Duodenal mucosa (tissue), 2 donors: Measurements from ENCODE around the gene PTPRN2.
A peak's percentile ranks its signal among the peaks of the same experiment; 100 is the strongest.
"Not testable (repeated sequence)": the region's sequence is repeated elsewhere in the genome, so short reads cannot be mapped to it uniquely, and the experiment has no call there.

Source experiments
- H3K27ac ChIP-seq: one replicate; pipeline ENCODE4 v1.7.0; 2013; ENCODE audit warnings: low read depth, low read length
- H3K27me3 ChIP-seq, 2 donors: one replicate each; pipeline ENCODE4 v1.7.0; 2013; ENCODE audit warnings: low read length in 2 of 2, control low read depth in 1 of 2; ENCODE audit not compliant: insufficient read depth in 2 of 2, control insufficient read depth in 1 of 2
- H3K36me3 ChIP-seq, 2 donors: one replicate each; pipeline ENCODE4 v1.7.0; 2013; ENCODE audit warnings: low read length in 2 of 2, control low read depth in 1 of 2; ENCODE audit not compliant: insufficient read depth in 2 of 2, control insufficient read depth in 1 of 2
- H3K4me1 ChIP-seq, 2 donors: one replicate each; pipeline ENCODE4 v1.7.0; 2013; ENCODE audit warnings: low read length in 2 of 2, control low read depth in 1 of 2; ENCODE audit not compliant: insufficient read depth in 2 of 2, control insufficient read depth in 1 of 2
- H3K4me3 ChIP-seq, 2 donors: one replicate each; pipeline ENCODE4 v1.7.0; 2013; ENCODE audit warnings: low read length in 2 of 2, low read depth in 1 of 2
- H3K9ac ChIP-seq, 2 donors: one replicate each; pipeline ENCODE4 v1.7.0; 2013; ENCODE audit warnings: low read length in 2 of 2, low read depth in 1 of 2
- H3K9me3 ChIP-seq, 2 donors: one replicate each; pipeline ENCODE4 v1.7.0; 2013; ENCODE audit warnings: low read length in 2 of 2, control low read depth in 1 of 2; ENCODE audit not compliant: control insufficient read depth in 1 of 2

Gene PTPRN2

DNA sequence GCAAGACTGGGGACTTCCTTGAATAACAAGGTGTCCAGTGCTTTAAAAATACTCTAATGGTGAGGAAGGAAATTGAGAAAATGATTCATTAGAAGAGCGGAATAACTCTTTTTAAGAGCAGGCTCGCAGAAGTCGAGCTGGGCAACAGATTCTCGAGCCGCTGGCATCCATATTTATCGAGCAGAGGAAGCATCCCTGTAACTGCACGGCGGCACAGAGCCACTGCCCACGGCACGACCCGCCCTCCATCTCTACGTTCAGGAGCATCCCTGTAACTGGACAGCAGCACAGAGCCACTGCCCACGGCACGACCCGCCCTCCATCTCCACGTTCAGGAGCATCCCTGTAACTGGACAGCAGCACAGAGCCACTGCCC lies 334.0 kb downstream of the PTPRN2 start:
- H3K36me3 ChIP-seq, H3K9me3 ChIP-seq, H3K4me1 ChIP-seq, H3K4me3 ChIP-seq, H3K27me3 ChIP-seq, H3K9ac ChIP-seq, H3K27ac ChIP-seq: not testable (repeated sequence)

DNA sequence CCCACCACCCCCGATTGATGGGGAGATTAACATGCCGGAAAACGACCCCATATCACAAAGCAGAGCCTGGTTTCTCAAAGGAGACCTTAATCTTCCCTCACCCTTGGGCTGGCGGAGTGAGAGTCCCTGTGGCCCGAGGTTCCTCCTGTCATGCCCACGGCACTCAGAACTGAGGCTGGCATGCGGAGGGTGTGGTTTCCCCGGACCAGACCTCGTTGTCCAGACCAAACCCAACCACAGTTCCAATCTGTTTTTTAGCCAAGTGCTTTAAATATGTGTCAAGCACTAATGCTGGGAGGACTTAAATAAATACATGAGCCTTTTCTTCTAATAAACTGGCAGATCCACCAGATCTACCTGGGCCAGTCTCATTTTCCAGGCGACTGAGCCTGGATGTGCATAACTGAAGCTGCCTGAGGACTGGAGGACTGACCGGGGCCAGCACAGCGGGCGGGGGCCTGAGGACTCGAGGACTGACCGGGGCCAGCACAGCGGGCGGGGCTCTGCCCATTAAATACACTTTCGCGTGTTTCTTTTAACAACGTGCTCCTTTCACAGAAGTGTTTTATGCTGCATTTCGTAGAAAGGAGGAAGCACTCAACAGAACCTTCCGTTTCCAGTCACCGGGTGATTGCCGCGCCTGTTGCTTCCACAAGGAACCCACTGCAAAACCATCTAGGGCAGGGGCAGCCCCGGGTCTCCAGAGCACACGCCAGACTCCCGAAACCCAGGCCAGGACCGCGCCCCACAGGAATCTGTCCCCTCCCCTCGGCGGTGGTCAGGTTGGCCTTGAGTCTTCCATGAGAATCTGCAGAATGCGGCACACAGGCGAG lies 334.6 kb downstream of the PTPRN2 start:
- Histone ChIP-seq H3K4me3 (no peak overlapping the region), H3K36me3 (no peaks in the 10 kb centered on the region), H3K27ac (no peak overlapping the region)

DNA sequence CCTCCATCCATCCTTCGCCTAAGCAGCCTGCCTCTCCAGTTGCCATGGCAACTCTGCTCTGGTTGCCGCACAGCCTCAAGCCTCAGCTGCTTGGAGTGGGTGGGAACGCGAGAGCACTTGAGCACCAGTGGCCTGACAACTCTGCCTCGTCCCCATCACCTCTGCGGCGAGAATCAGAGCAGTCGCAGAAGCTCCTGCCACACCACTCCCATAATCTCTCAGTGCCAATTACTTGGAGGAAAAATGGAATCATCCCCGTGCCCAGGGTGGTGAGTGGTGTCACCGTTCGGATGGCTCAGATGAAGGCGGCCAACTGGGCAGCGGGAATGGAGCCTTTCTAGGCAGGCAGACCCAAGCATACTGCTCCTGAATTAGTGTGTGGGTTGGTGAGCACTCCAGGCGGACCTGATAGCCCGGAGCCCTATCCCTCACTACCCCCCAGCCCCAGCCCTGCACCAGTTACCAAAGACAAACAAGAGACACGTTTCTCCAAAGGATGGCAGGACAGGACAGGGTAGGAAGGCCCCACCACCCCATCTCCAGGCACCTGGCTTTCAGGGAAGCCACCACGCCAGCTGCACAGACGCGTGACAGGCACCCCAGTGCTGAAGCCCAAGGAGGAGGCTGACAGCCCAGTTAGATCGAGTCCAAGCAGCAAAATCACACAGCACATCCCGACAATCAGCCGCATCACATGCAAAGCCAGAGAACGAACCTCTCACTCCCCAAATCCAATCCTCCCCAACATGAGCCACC lies 335.4 kb downstream of the PTPRN2 start:
- Histone ChIP-seq H3K27me3 (no peaks in the 10 kb centered on the region), H3K4me3 (no peak overlapping the region), H3K36me3 (no peaks in the 10 kb centered on the region), H3K27ac (no peak overlapping the region), H3K9ac (no peak overlapping the region), H3K9me3 (peaks cover 0 to 5% of the 10 kb centered on the region in 2 donors), H3K4me1 (no peaks in the 10 kb centered on the region)

More for the DNA sequence above, 334.6 kb downstream of the PTPRN2 start:
- Histone ChIP-seq H3K27me3 (no peaks in the 10 kb centered on the region), H3K9me3 (peaks cover 0 to 5% of the 10 kb centered on the region in 2 donors), H3K4me1 (no peaks in the 10 kb centered on the region), H3K9ac (no peak overlapping the region)

DNA sequence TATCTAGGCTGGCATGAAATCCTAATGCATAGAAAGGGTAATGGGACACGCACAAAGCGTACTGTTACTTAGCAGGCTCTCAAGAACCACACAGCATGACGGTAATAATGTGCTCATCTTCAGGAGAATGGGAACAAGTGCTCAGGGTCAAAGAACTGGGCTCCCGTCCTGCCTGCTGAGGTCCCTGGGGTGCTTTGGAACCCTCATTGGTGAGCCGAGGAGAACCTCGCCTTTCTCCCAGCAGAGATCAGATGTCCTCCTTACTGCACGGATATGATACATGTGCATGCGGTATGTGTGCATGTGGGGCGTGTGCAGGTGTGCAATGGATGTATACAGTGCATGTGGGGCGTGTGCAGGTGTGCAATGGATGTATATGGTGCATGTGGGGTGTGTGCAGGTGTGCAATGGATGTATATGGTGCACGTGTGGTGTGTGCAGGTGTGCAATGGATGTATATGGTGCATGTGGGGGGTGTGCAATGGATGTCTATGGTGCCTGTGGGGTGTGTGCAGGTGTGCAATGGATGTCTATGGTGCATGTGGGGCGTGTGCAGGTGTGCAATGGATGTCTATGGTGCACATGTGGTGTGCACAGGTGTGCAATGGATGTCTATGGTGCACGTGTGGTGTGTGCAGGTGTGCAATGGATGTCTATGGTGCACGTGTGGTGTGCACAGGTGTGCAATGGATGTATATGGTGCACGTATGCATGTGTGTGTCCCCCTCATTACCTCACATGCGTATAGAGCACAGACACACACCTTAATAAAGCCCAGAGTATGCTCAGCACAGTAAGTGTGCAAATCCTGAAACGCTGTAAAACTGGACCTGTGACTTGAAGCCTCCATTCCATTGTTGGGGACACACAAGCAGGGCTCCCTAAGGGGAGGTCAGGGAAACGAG lies 336.3 kb downstream of the PTPRN2 start:
- Histone ChIP-seq H3K27me3 (no peaks in the 10 kb centered on the region), H3K4me1 (no peaks in the 10 kb centered on the region), H3K4me3 (no peak overlapping the region), H3K9me3 (peaks cover 0 to 5% of the 10 kb centered on the region in 2 donors), H3K36me3 (no peaks in the 10 kb centered on the region), H3K27ac (no peak overlapping the region), H3K9ac (no peak overlapping the region)

GRCh38 chr7:158249692-158250091 lies 337.9 kb downstream of the PTPRN2 start:
- Histone ChIP-seq H3K36me3 (no peaks in the 10 kb centered on the region), H3K9me3 (peaks cover 0 to 5% of the 10 kb centered on the region in 2 donors), H3K9ac (no peak overlapping the region), H3K4me3 (no peak overlapping the region), H3K27me3 (no peaks in the 10 kb centered on the region), H3K27ac (no peak overlapping the region), H3K4me1 (no peaks in the 10 kb centered on the region)

DNA sequence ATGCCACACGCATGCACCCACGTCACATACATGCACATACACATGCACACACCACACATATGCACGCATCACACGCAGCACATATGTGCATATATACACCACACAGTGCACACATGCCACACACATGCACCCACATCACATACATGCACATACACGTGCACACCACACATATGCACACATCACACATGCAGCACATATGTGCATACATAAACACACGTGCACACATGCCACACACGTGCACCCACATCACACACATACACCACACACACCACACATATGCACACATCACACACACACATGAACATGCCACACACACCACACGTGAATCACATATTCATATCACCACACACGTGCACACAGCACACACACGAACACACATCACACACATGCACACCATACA lies 338.8 kb downstream of the PTPRN2 start:
- peak overlapping the region in 1 of 2 donors; percentile 11 for H3K4me3 ChIP-seq
- no peaks in the 10 kb centered on the region for H3K36me3 ChIP-seq
- H3K27me3 ChIP-seq = no peaks in the 10 kb centered on the region
- H3K4me1 ChIP-seq = no peaks in the 10 kb centered on the region
- no peak overlapping the region for H3K27ac ChIP-seq
- H3K9ac ChIP-seq = no peak overlapping the region
- peaks cover 0 to 5% of the 10 kb centered on the region in 2 donors for H3K9me3 ChIP-seq

GRCh38 chr7:158247758-158248487 lies 339.7 kb downstream of the PTPRN2 start:
- H3K4me1 ChIP-seq = no peaks in the 10 kb centered on the region
- H3K27me3 ChIP-seq = no peaks in the 10 kb centered on the region
- H3K27ac ChIP-seq = no peak overlapping the region
- no peaks in the 10 kb centered on the region for H3K36me3 ChIP-seq
- H3K4me3 ChIP-seq = no peak overlapping the region
- H3K9me3 ChIP-seq = peaks cover 0 to 5% of the 10 kb centered on the region in 2 donors
- H3K9ac ChIP-seq = no peak overlapping the region

DNA sequence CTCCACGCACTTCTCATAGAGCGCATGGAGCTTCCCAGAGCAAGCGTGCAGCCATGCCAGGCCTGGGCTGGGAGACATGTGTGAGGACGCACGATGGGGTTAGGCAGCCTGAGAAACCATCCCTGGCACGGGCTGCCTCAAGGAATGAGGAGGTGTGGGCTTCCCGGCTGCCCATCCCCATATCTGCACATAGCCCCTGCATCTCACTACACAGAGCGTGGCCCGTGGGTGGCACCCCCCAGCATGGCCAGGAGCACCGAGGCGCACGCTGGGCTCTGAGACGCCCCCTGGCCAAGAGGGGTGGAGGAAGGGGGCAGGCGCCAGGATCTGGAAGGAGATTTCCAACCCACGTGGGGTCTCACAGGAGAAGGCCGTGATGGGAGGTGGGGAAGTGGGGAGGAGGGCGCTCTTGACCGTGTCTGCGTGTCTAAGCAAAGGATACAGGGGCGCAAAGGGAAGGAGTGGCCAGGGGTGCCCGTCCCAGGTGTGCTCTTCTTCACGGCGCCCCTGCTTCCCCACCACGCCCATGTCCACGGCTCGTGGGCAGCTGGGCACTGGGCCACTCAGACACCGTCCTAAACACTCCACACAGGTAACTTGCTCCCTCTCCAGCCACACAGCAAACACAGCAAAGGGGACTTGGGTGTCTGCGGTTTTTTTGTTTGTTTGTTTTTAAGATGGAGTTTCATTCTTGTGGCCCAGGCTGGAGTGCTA lies 340.5 kb downstream of the PTPRN2 start:
- Histone ChIP-seq H3K4me3 (no peak overlapping the region), H3K9ac (no peak overlapping the region), H3K27me3 (no peaks in the 10 kb centered on the region), H3K36me3 (no peaks in the 10 kb centered on the region), H3K4me1 (no peaks in the 10 kb centered on the region), H3K27ac (no peak overlapping the region), H3K9me3 (peaks cover 0 to 5% of the 10 kb centered on the region in 2 donors)

GRCh38 chr7:158246272-158246959 lies 341.2 kb downstream of the PTPRN2 start:
- Histone ChIP-seq H3K27ac (no peak overlapping the region), H3K9ac (no peak overlapping the region)

More at GRCh38 chr7:158246272-158246959, 341.2 kb downstream of the PTPRN2 start:
- H3K36me3 ChIP-seq = no peaks in the 10 kb centered on the region
- peaks cover 0 to 5% of the 10 kb centered on the region in 2 donors for H3K9me3 ChIP-seq
- no peaks in the 10 kb centered on the region for H3K4me1 ChIP-seq
- H3K27me3 ChIP-seq = no peaks in the 10 kb centered on the region
- no peak overlapping the region for H3K4me3 ChIP-seq
